Right cardiac atrium (tissue), 5 donors: ENCODE measurements around the gene TSGA10IP. TPM values are rescaled to one million over a fixed set of nuclear protein-coding genes. Genes with fewer than 3 reads are reported as not detected.
"Not testable (repeated sequence)": the region's sequence is repeated elsewhere in the genome, so short reads cannot be mapped to it uniquely, and the experiment has no call there.

Experiments used
- ATAC-seq, 2 donors: fragments of 200-7000 bp; cut with Tn5 transposase; one replicate each; pipeline versions ENCODE4 v1.8.0 to v1.9.1; 2020; ENCODE audit warnings: moderate library complexity in 2 of 2, mild to moderate bottlenecking in 1 of 2
- DNase-seq, 3 donors: peaks; one replicate each; pipeline ENCODE4 v3.0.0-alpha.2; 2020
- H3K27ac ChIP-seq: one replicate; pipeline ENCODE4 v1.5.1; 2013; ENCODE audit warnings: mild to moderate bottlenecking, low read length, control low read depth, moderate library complexity
- H3K27me3 ChIP-seq: one replicate; pipeline ENCODE4 v1.6.1; 2013; ENCODE audit not compliant: control insufficient read depth, insufficient read depth
- H3K4me1 ChIP-seq: one replicate; pipeline ENCODE4 v1.6.1; 2013; ENCODE audit warnings: low read length; ENCODE audit not compliant: control insufficient read depth, insufficient read depth
- H3K4me3 ChIP-seq: one replicate; pipeline ENCODE4 v1.5.1; 2013; ENCODE audit warnings: low read length, control low read depth
- H3K9me3 ChIP-seq: one replicate; pipeline ENCODE4 v1.6.1; 2013; ENCODE audit warnings: low read length; ENCODE audit not compliant: control insufficient read depth
- WGBS: extraction: QIAGEN DNeasy Blood & Tissue Kit; methylation state at CpG from one replicate; pipeline ENCODE4 v1.1.7; 2013; 5-methylcytosine and 5-hydroxymethylcytosine counted together
- intact Hi-C, 4 donors: fragments of 100-400 bp; cut with DNase I; formaldehyde crosslinking; loops; one replicate each; pipeline versions ENCODE4 v1.11.0 to v1.14.0; 2022 to 2023
- polyA plus RNA-seq: library from polyadenylated mRNA; stranded (reverse); fragments of 200-250 nt; gene quantifications from one replicate; pipeline ENCODE4 v1.2.3, GENCODE V29; 2013
- total RNA-seq, 4 donors: library from RNA; stranded (reverse); fragmentation: NEBNext Ultra II Directional; extraction: Animal tissue kit (Norgen Biotek cat#: 25700); gene quantifications; one replicate each; pipeline ENCODE4 v1.2.1, GENCODE V29; 2021
- donor health status: healthy with polysubstance abuse.
- donor health status: DM: no; HTN: yes; CAD: no.
- donor health status: DM: no; HTN: no; CAD: no.
- donor health status: DM: no; HTN: yes; CAD: no; lungs with severe emphysema.
- donor health status: DM: yes; HTN: yes; CAD: no.

TSGA10IP gene
- total and polyA plus RNA-seq, 5 donors, result not detected

DNA sequence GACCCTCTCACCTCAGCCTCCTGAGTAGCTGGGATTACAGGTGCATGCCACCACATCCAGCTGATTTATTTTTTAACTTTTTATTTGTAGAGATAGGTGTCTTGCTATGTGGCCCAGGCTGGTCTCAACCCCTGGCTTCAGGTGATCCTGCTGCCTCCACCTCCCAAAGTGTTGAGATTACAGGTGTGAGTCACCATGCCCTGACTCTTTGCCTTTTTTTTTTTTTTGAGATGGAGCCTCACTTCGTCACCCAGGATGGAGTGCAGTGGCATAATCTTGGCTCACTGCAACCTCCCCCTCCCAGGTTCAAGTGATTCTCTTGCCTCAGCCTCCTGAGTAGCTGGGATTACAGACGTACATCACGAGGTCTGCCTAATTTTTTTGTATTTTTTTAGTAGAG, 6.4 kb downstream of the TSGA10IP start:
- H3K27me3 ChIP-seq, ATAC-seq, DNase-seq, intact Hi-C loops, H3K4me1 ChIP-seq, H3K27ac ChIP-seq, H3K9me3 ChIP-seq, H3K4me3 ChIP-seq: not testable (repeated sequence)
- WGBS, result 58% methylated on average over 3 of the region's 3 CpGs

DNA sequence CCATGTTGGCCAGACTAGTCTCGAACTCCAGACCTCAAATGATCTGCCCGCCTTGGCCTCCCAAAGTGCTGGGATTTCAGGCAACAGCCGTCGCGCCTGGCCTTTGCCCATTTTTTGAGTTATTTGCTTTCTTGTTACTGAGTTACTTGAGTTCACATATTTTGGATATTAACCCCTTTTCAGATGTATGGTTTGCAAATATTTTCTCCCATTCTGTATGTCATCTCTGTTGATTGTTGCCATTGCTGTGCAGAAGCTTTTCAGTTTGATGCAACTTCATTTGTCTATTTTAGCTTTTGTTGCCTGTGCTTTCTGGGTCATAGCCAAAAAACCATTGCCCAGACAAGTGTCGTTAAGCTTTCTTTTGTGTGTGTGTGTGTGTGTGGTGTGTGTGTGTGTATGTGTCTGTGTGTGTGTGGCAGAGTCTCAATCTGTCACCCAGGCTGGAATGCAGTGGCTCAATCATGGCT, 6.8 kb downstream of the TSGA10IP start:
- Histone ChIP-seq H3K9me3 (no peaks in the 10 kb centered on the region), H3K4me3 (no peak overlapping the region), H3K27ac (no peak overlapping the region), H3K27me3 (no peaks in the 10 kb centered on the region), H3K4me1 (no peaks in the 10 kb centered on the region)
- intact Hi-C loops, result no loop called here
- ATAC-seq (no peak), DNase-seq (no peak)
- 65% methylated on average over 6 of the region's 6 CpGs for WGBS

DNA sequence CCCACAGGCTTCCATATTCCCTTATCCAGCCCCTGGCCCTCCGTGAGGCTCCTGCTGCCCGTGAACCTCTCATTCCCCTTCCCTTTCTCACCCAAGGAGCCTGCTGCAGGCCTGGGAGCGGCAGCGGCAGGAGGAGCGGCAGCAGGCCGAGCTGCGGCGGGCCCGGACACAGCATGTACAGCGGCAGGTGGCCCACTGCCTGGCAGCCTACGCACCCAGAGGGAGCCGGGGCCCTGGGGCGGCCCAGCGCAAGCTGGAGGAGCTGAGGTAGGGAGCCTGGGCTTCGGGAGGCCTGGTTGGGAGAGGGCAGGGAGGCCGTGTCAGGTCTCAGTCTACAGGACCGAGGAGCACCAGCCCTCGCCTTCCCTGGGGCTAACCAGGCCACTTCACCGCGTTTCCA, 8.2 kb downstream of the TSGA10IP start:
- ATAC-seq, result peak in 1 of 2 donors; percentile 42
- DNase-seq, result no peak
- no peak overlapping the region for H3K4me3 ChIP-seq
- 83% methylated on average over 20 of the region's 20 CpGs for WGBS
- H3K27ac ChIP-seq, result no peak overlapping the region
- no peaks in the 10 kb centered on the region for H3K4me1 ChIP-seq
- no peaks in the 10 kb centered on the region for H3K9me3 ChIP-seq
- H3K27me3 ChIP-seq, result no peaks in the 10 kb centered on the region
- intact Hi-C loops, result no loop called here

DNA sequence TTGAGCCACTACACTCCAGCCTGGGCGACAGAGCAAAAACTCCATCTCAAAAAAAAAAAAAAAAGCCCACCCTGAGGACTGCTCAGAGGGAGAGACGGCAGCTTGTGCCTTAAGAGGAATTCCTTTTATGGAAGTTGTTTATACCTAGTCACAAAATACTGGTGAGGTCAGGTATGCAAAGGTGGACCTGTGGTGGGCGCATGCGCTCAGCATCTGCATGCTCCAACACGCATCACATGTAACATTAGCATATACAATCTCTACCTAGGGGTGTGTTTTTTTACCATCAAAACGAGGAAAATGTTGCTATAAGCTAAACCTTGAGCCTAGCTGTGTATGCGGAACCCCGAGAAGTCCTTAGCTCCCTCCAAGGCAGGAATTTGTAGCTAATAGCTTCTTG, 9.5 kb downstream of the TSGA10IP start:
- ATAC-seq, result no peak
- Histone ChIP-seq H3K27ac (no peak overlapping the region), H3K27me3 (no peaks in the 10 kb centered on the region), H3K9me3 (no peaks in the 10 kb centered on the region), H3K4me3 (no peak overlapping the region), H3K4me1 (no peaks in the 10 kb centered on the region)
- intact Hi-C loops, result no loop called here
- DNase-seq, result no peak
- 73% methylated on average over 8 of the region's 8 CpGs for WGBS

DNA sequence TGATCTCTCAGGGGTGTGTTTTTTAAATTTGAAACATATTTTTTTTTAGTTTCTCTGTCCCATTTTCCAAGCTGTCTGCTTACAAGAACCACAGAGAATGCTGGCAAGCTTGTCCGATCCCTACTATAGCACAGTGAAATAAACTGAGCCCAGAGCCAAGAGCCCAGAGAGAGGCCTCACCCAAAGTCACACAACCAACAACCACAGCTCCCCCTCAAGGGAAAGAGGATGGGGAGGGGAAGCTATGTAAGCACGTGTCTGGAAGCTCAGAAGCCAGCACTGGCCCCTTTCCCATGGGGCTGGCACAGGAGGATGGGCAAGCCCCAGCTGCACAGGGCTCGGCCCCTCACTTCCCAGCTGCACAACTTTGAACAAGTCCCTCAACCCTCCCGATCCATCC, 13.0 kb downstream of the TSGA10IP start:
- Histone ChIP-seq H3K4me3 (no peak overlapping the region), H3K9me3 (no peaks in the 10 kb centered on the region), H3K27me3 (no peaks in the 10 kb centered on the region), H3K4me1 (peaks cover 6% of the 10 kb centered on the region), H3K27ac (no peak overlapping the region)
- no peak for ATAC-seq
- 61% methylated on average over 4 of the region's 4 CpGs for WGBS
- DNase-seq, result no peak
- intact Hi-C loops, result no loop called here

GRCh38 chr11:65958774-65959420, 13.6 kb downstream of the TSGA10IP start:
- Histone ChIP-seq H3K27me3 (no peaks in the 10 kb centered on the region), H3K9me3 (no peaks in the 10 kb centered on the region), H3K4me1 (peaks cover 6% of the 10 kb centered on the region), H3K4me3 (no peak overlapping the region), H3K27ac (no peak overlapping the region)
- DNase-seq (no peak), ATAC-seq (no peak)
- intact Hi-C loops, result no loop called here
- 68% methylated on average over 17 of the region's 17 CpGs for WGBS

DNA sequence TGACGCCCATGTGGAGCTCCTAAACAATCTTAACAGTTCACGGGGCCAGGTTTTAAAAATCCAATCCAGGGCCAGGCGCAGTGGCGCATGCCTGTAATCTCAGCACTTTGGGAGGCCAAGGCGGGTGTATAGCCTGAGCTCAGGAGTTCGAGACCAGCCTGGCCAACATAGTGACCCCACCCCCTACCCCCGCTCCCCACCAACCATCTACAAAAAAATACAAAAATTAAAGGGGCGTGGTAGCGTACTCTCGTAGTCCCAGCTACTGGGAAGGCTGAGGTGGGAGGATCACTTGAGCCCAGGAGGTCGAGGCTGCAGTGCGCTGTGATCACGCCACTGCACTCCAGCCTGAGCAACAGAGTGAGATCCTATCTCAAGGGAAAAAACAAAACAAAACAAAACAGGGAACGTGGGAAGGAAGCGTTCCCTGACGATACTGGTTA, 15.6 kb downstream of the TSGA10IP start:
- Histone ChIP-seq H3K27ac (peak overlapping the region; percentile 94), H3K4me1 (peaks cover 6% of the 10 kb centered on the region), H3K4me3 (peak overlapping the region; percentile 89), H3K27me3 (no peaks in the 10 kb centered on the region), H3K9me3 (no peaks in the 10 kb centered on the region)
- intact Hi-C loops, result loop anchor here in 2 of 4 donors (5.0 to 10.0 kb wide), 2 partner anchors 74 to 76 kb away; partner anchors contain the start of gene FIBP (in 2 of the 2)
- DNase-seq, result no peak
- no peak for ATAC-seq
- 57% methylated on average over 16 of the region's 16 CpGs for WGBS

- Histone ChIP-seq H3K27ac (peak within 1 kb of the TSS; percentile 94), H3K9me3 (no peaks in the 10 kb centered on the region), H3K27me3 (no peaks in the 10 kb centered on the region), H3K4me1 (peaks cover 6% of the 10 kb centered on the region), H3K4me3 (peak within 1 kb of the TSS; percentile 89)
- ATAC-seq (peak; percentile 98), DNase-seq (peak; percentile 99)
- WGBS, result under 1% methylated on average over 97 of the region's 97 CpGs
- intact Hi-C loops, result loop anchor here in 2 of 4 donors (5.0 to 10.0 kb wide), 2 partner anchors 74 to 77 kb away; partner anchors contain the start of gene FIBP (in 2 of the 2)
These were observed 16.2 kb downstream of the TSGA10IP start, which contains the start of gene SART1 for GRCh38 chr11:65961267-65962140. SART1 (plus strand) TSS chr11:65961734; CDS start chr11:65961781, 47 bp downstream.

DNA sequence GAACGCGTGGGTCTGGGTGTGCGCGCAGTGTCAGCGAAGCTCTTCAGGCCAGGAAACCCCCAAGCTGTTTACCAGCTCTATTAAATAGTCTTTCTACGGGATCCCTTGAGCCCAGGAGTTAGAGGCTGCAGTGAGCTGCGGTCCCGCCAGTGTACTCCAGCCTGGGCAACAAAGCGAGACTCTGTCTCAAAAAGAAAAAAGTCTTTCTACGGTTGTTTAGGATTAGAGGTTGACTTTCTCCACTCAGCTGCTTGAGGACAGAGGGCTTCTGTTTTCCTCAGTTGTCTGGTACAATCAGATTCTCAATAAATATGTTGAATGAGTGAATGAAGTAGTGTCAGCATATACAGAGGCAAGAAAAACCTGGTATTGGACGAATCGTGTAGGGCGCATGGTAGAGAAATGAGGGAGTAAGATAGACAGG, 16.9 kb downstream of the TSGA10IP start:
- intact Hi-C loops, result loop anchor here in 2 of 4 donors (5.0 to 10.0 kb wide), 2 partner anchors 75 to 77 kb away; partner anchors contain the start of gene FIBP (in 2 of the 2)
- no peak overlapping the region for H3K27ac ChIP-seq
- no peak for ATAC-seq

DNA sequence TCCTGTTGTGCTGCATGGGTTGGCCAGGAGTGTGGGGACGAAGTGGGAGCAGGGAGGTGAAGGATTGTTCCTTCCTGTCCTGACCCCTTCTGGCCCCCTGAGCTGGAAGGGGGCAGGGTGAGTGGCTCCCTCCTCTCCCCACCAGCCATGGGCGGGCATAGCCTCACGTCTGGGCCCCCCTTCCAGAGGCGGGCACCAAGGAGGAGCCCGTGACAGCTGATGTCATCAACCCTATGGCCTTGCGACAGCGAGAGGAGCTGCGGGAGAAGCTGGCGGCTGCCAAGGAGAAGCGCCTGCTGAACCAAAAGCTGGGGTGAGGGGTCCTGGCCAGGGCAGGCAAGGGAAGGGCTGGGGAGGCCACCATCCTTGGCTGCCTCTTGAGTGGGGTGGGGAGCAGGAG, 19.6 kb downstream of the TSGA10IP start:
- H3K27ac ChIP-seq, result no peak overlapping the region
- H3K27me3 ChIP-seq, result no peaks in the 10 kb centered on the region
- peaks cover 6% of the 10 kb centered on the region for H3K4me1 ChIP-seq
- H3K9me3 ChIP-seq, result no peaks in the 10 kb centered on the region
- peak in 1 of 3 donors; percentile 51 for DNase-seq
- 89% methylated on average over 10 of the region's 10 CpGs for WGBS
- no peak overlapping the region for H3K4me3 ChIP-seq
- intact Hi-C loops, result loop anchor here in 3 of 4 donors (5.0 to 10.0 kb wide), 3 partner anchors 37 to 80 kb away; partner anchors contain the start of genes FIBP (in 2 of the 3), BANF1 (in 1 of the 3) and EIF1AD (in 1 of the 3)
- no peak for ATAC-seq

More for the DNA sequence above, 16.9 kb downstream of the TSGA10IP start:
- DNase-seq, result no peak
- Histone ChIP-seq H3K9me3 (no peaks in the 10 kb centered on the region), H3K4me1 (peaks cover 6% of the 10 kb centered on the region), H3K4me3 (peak overlapping the region; percentile 89), H3K27me3 (no peaks in the 10 kb centered on the region)
- 6% methylated on average over 13 of the region's 13 CpGs for WGBS
